Keratinocyte (primary cell): ENCODE results near the gene SAXO1. TPM values are rescaled to one million over a fixed set of nuclear protein-coding genes. Genes with fewer than 3 reads are reported as not detected.

ENCODE experiments used
- DNase-seq: peaks from one replicate; pipeline ENCODE4 v3.0.0-alpha.2; 2011; ENCODE audit warnings: low read depth, missing footprints, low spot score
- FAIRE-seq: peaks from 2 replicates; lab custom pipeline; 2011; peaks lifted over from hg19 to GRCh38; lab: Jason Lieb, UNC
- H2AFZ ChIP-seq: 2 replicates; pipeline ENCODE4 v1.6.0; 2012; ENCODE audit warnings: low read length, control low read depth, inconsistent platforms; ENCODE audit not compliant: control insufficient read depth
- H3K27ac ChIP-seq: 2 replicates; pipeline ENCODE4 v1.5.1; 2011; ENCODE audit warnings: low read length; ENCODE audit not compliant: control insufficient read depth, insufficient read depth
- H3K27me3 ChIP-seq: 3 replicates; pipeline ENCODE4 v1.6.0; 2011; ENCODE audit warnings: low read length; ENCODE audit not compliant: control insufficient read depth, insufficient read depth; ENCODE audit errors: extremely low read depth
- H3K36me3 ChIP-seq, 2 experiments: 2 replicates in 1 of 2; 3 replicates in 1 of 2; pipeline ENCODE4 v1.5.1; 2011; ENCODE audit warnings: low read length in 2 of 2, mild to moderate bottlenecking in 1 of 2; ENCODE audit not compliant: control insufficient read depth in 2 of 2, insufficient read depth in 2 of 2; ENCODE audit errors: extremely low read depth in 1 of 2
- H3K4me1 ChIP-seq: 3 replicates; pipeline ENCODE4 v1.5.1; 2011; ENCODE audit warnings: low read length; ENCODE audit not compliant: control insufficient read depth, insufficient read depth; ENCODE audit errors: extremely low read depth
- H3K4me2 ChIP-seq: 3 replicates; pipeline ENCODE4 v1.6.0; 2011; ENCODE audit warnings: low read depth, low read length; ENCODE audit not compliant: control insufficient read depth, insufficient read depth; ENCODE audit errors: extremely low read depth
- H3K4me3 ChIP-seq, 3 experiments: fragments of 200-600 bp in 1 of 3; sonication (generic) in 1 of 3; 2 replicates in 2 of 3; 3 replicates in 1 of 3; pipeline ENCODE4 v1.5.1; 2011 to 2016; ENCODE audit warnings: low read length in 3 of 3, mild to moderate bottlenecking in 3 of 3, control low read depth in 2 of 3, inconsistent platforms in 1 of 3, low read depth in 1 of 3, mixed read lengths in 1 of 3, mixed run types in 1 of 3, moderate library complexity in 1 of 3; ENCODE audit not compliant: control insufficient read depth in 2 of 3, insufficient read depth in 2 of 3; ENCODE audit errors: extremely low read depth in 1 of 3
- H3K79me2 ChIP-seq: 2 replicates; pipeline ENCODE4 v1.6.0; 2012; ENCODE audit warnings: low read length; ENCODE audit not compliant: control insufficient read depth, insufficient read depth
- H3K9ac ChIP-seq: 3 replicates; pipeline ENCODE4 v1.6.0; 2011; ENCODE audit warnings: low read length; ENCODE audit not compliant: control insufficient read depth, insufficient read depth; ENCODE audit errors: extremely low read depth
- H3K9me1 ChIP-seq: 3 replicates; pipeline ENCODE4 v1.6.0; 2011; ENCODE audit warnings: low read length; ENCODE audit not compliant: control insufficient read depth, insufficient read depth; ENCODE audit errors: extremely low read depth
- H3K9me3 ChIP-seq: 2 replicates; pipeline ENCODE4 v1.5.1; 2012; ENCODE audit warnings: low read depth, low read length; ENCODE audit not compliant: control insufficient read depth
- H4K20me1 ChIP-seq: 3 replicates; pipeline ENCODE4 v1.6.0; 2011; ENCODE audit warnings: low read length; ENCODE audit not compliant: control insufficient read depth, insufficient read depth; ENCODE audit errors: extremely low read depth
- CTCF ChIP-seq, 3 experiments: IDR thresholded peaks in 1 of 3; conservative IDR thresholded peaks in 1 of 3; optimal IDR thresholded peaks in 1 of 3; 2 replicates in 2 of 3; 3 replicates in 1 of 3; pipeline versions ENCODE3 to v1.5.1; 2011; ENCODE audit warnings: low read length in 3 of 3, mild to moderate bottlenecking in 3 of 3, moderate library complexity in 2 of 3, control low read depth in 1 of 3, inconsistent platforms in 1 of 3; ENCODE audit not compliant: insufficient read depth in 2 of 3; ENCODE audit errors: extremely low read depth in 1 of 3
- EZH2 ChIP-seq: IDR thresholded peaks from one replicate; pipeline ENCODE4 v1.6.1; 2012; ENCODE audit warnings: inconsistent platforms, mild to moderate bottlenecking, low read length, moderate library complexity
- dilution Hi-C: fragments of 300-500 bp; cut with MboI; formaldehyde crosslinking; loops from one replicate; pipeline ENCODE4 v1.7.0; 2020; ENCODE audit warnings: low sequenced_read_pairs; ENCODE audit not compliant: extremely low pct_ligation_motif_present
- polyA plus RNA-seq, 5 experiments: library from polyadenylated mRNA; depleted of rRNA in 3 of 5; stranded (reverse) in 3 of 5; stranded (forward) in 1 of 5; unstranded in 1 of 5; fragments of >200 nt; gene quantifications; 1 replicate in 1 of 5; 2 replicates in 3 of 5; 3 replicates in 1 of 5; pipeline versions ENCODE4 v1.2.1 to v1.2.3, GENCODE V29; 2011 to 2012; ENCODE audit warnings: missing spikeins in 2 of 5, low read depth in 1 of 5, low replicate concordance in 1 of 5

Gene SAXO1
- polyA plus RNA-seq, 1 donor (not counting 4 experiments of a cell fraction or from before 2014, with no cell fraction given) = not detected

GRCh38 chr9:18973348-18973747 is 59.7 kb downstream of the SAXO1 start:
- Histone ChIP-seq H4K20me1 (no peaks in the 10 kb centered on the region), H3K9me3 (no peaks in the 10 kb centered on the region), H3K4me3 (no peak overlapping the region), H3K27me3 (peaks cover 17% of the 10 kb centered on the region), H2AFZ (no peak overlapping the region), H3K4me1 (peaks cover 8% of the 10 kb centered on the region), H3K36me3 (no peaks in the 10 kb centered on the region), H3K27ac (no peak overlapping the region), H3K9ac (no peak overlapping the region), H3K9me1 (no peaks in the 10 kb centered on the region), H3K4me2 (no peak overlapping the region), H3K79me2 (no peaks in the 10 kb centered on the region)
- DNase-seq (no peak), FAIRE-seq (no peak)
- dilution Hi-C loops = no loop called here
- TF ChIP-seq EZH2 = no peak
- TF ChIP-seq CTCF (optimal IDR thresholded peaks at IDR 0.05 in 1 of 3, IDR thresholded peaks at IDR 0.05 in 1 of 3, conservative IDR thresholded peaks at IDR 0.05 in 1 of 3; ENCODE audit: extremely low read depth in 1 of 3, insufficient read depth in 2 of 3, low read length in 3 of 3) = no peak

DNA sequence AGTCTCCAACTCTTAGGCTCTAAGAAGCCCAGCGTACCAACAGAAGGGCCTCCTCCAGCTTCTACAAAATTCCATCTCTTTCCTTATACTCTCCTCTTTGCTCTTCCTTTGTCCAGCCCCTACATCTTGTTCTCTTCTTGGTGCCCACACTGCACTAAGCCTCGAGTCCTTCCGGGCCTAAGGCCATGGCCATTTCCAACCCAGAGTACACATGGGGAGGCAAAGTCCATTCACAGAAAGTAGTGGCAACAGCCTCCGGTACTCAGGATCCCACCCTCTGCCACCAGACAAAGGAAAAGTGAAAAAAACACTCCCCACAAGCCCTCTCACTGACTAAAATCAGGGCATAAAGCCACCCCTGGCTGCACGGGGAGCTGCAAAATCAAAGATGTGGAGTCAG is 60.3 kb downstream of the SAXO1 start:
- H3K9me3 ChIP-seq = no peaks in the 10 kb centered on the region
- H2AFZ ChIP-seq = no peak overlapping the region
- H3K9me1 ChIP-seq = no peaks in the 10 kb centered on the region
- DNase-seq (no peak), FAIRE-seq (no peak)
- dilution Hi-C loops = no loop called here
- no peak overlapping the region for H3K4me3 ChIP-seq
- H3K9ac ChIP-seq = no peak overlapping the region
- H3K79me2 ChIP-seq = no peaks in the 10 kb centered on the region
- H3K4me1 ChIP-seq = peaks cover 8% of the 10 kb centered on the region
- peaks cover 17% of the 10 kb centered on the region for H3K27me3 ChIP-seq
- no peak overlapping the region for H3K4me2 ChIP-seq
- no peaks in the 10 kb centered on the region for H4K20me1 ChIP-seq
- no peak overlapping the region for H3K27ac ChIP-seq
- TF ChIP-seq EZH2 = no peak
- no peak for TF ChIP-seq CTCF (optimal IDR thresholded peaks at IDR 0.05 in 1 of 3, IDR thresholded peaks at IDR 0.05 in 1 of 3, conservative IDR thresholded peaks at IDR 0.05 in 1 of 3; ENCODE audit: extremely low read depth in 1 of 3, insufficient read depth in 2 of 3, low read length in 3 of 3)
- no peaks in the 10 kb centered on the region for H3K36me3 ChIP-seq
